ENCODE data around the gene ARFGEF3. TPM values are rescaled to one million over a fixed set of nuclear protein-coding genes. Genes with fewer than 3 reads are reported as not detected.

ARFGEF3 gene
- total and polyA plus RNA-seq, 2 donors (not counting 1 experiment from before 2014, with no cell fraction given) = not detected

GRCh38 chr6:138267971-138268895 lies 106.5 kb downstream of the ARFGEF3 start:
- DNase-seq (no peak), ATAC-seq (ENCODE audit: low read depth) (no peak)
- no peak overlapping the region for H3K4me3 ChIP-seq (ENCODE audit: control extremely low read depth in 1 of 5, extremely low read depth in 1 of 5, insufficient read depth in 1 of 5, low read depth in 2 of 5, low read length in 4 of 5)
- no peak overlapping the region for H3K4me2 ChIP-seq (replicated peaks; ENCODE audit: low read depth, low read length, poor library complexity, severe bottlenecking)
- WGBS (ENCODE audit: insufficient coverage) = 91% methylated on average over 9 of the region's 11 CpGs
- H3K4me1 Mint-ChIP-seq = no peaks in the 10 kb centered on the region
- H3K27me3 ChIP-seq (replicated peaks in 1 of 4; ENCODE audit: control extremely low read depth in 1 of 4, control insufficient read depth in 3 of 4, insufficient read depth in 4 of 4, low read length in 3 of 4) = peaks cover 0 to 6% (median 2%) of the 10 kb centered on the region in 4 experiments
- H3K36me3 ChIP-seq (replicated peaks in 1 of 2; ENCODE audit: control extremely low read depth in 1 of 2, control insufficient read depth in 1 of 2, extremely low read depth in 1 of 2, insufficient read depth in 2 of 2, low read length in 1 of 2) = no peaks in the 10 kb centered on the region
- H3K9ac ChIP-seq (ENCODE audit: low read length) = no peak overlapping the region
- POLR2A ChIA-PET = no interaction called here
- no peak overlapping the region for H2AFZ ChIP-seq (ENCODE audit: insufficient read depth, low read depth, low read length, poor library complexity, severe bottlenecking)
- no peak overlapping the region for H3K4me3 Mint-ChIP-seq
- H3K27me3 Mint-ChIP-seq = peaks cover 9% of the 10 kb centered on the region
- no peak overlapping the region for H3K27ac Mint-ChIP-seq
- H3K27ac ChIP-seq (ENCODE audit: low read length in 2 of 2) = no peak overlapping the region
- intact Hi-C loops (cut with micrococcal nuclease) = no loop called here
- no peak for TF ChIP-seq CTCF (IDR thresholded peaks at IDR 0.05)
- no peak for TF ChIP-seq EZH2 (IDR thresholded peaks at IDR 0.05; ENCODE audit: borderline replicate concordance, insufficient read depth, low read depth, low read length, poor library complexity, severe bottlenecking)
- H3K79me2 ChIP-seq (ENCODE audit: control insufficient read depth, insufficient read depth, low read length) = no peaks in the 10 kb centered on the region
- no peaks in the 10 kb centered on the region for H4K20me1 ChIP-seq (ENCODE audit: control insufficient read depth, insufficient read depth, low read length, poor library complexity, severe bottlenecking)
- no peaks in the 10 kb centered on the region for H3K9me3 ChIP-seq (ENCODE audit: control extremely low read depth in 1 of 3, control insufficient read depth in 2 of 3, insufficient read depth in 1 of 3, low read length in 2 of 3)
- H3K9me3 Mint-ChIP-seq (ENCODE audit: insufficient read depth) = no peaks in the 10 kb centered on the region
- H3K4me1 ChIP-seq (ENCODE audit: control insufficient read depth in 2 of 2, insufficient read depth in 2 of 2, low read length in 2 of 2) = no peaks in the 10 kb centered on the region
- CTCF ChIA-PET = interaction anchor here (0.6 kb wide), 1 partner anchor 482 kb away, joined by 4 read pairs; no protein-coding TSS in a partner anchor

GRCh38 chr6:138271451-138271850 lies 109.7 kb downstream of the ARFGEF3 start:
- no peaks in the 10 kb centered on the region for H3K4me1 ChIP-seq (ENCODE audit: control insufficient read depth in 2 of 2, insufficient read depth in 2 of 2, low read length in 2 of 2)
- ChIA-PET CTCF (no interaction called here), POLR2A (no interaction called here)
- H3K4me3 ChIP-seq (ENCODE audit: control extremely low read depth in 1 of 5, extremely low read depth in 1 of 5, insufficient read depth in 1 of 5, low read depth in 2 of 5, low read length in 4 of 5) = no peak overlapping the region
- Mint-ChIP-seq H3K4me3 (no peak overlapping the region), H3K9me3 (ENCODE audit: insufficient read depth) (no peaks in the 10 kb centered on the region), H3K27ac (no peak overlapping the region), H3K4me1 (no peaks in the 10 kb centered on the region), H3K27me3 (peaks cover 9% of the 10 kb centered on the region)
- no peak overlapping the region for H3K4me2 ChIP-seq (replicated peaks; ENCODE audit: low read depth, low read length, poor library complexity, severe bottlenecking)
- no peaks in the 10 kb centered on the region for H3K36me3 ChIP-seq (replicated peaks in 1 of 2; ENCODE audit: control extremely low read depth in 1 of 2, control insufficient read depth in 1 of 2, extremely low read depth in 1 of 2, insufficient read depth in 2 of 2, low read length in 1 of 2)
- no peak overlapping the region for H3K9ac ChIP-seq (ENCODE audit: low read length)
- H2AFZ ChIP-seq (ENCODE audit: insufficient read depth, low read depth, low read length, poor library complexity, severe bottlenecking) = no peak overlapping the region
- no CpG with 5 or more reads among the region's 1 CpG for WGBS (ENCODE audit: insufficient coverage)
- intact Hi-C loops (cut with micrococcal nuclease) = no loop called here
- no peak for TF ChIP-seq CTCF (IDR thresholded peaks at IDR 0.05)
- TF ChIP-seq EZH2 (IDR thresholded peaks at IDR 0.05; ENCODE audit: borderline replicate concordance, insufficient read depth, low read depth, low read length, poor library complexity, severe bottlenecking) = no peak
- peaks cover 0 to 3% (median 1%) of the 10 kb centered on the region in 4 experiments for H3K27me3 ChIP-seq (replicated peaks in 1 of 4; ENCODE audit: control extremely low read depth in 1 of 4, control insufficient read depth in 3 of 4, insufficient read depth in 4 of 4, low read length in 3 of 4)
- no peak for ATAC-seq (ENCODE audit: low read depth)
- no peak overlapping the region for H3K27ac ChIP-seq (ENCODE audit: low read length in 2 of 2)
- no peaks in the 10 kb centered on the region for H3K79me2 ChIP-seq (ENCODE audit: control insufficient read depth, insufficient read depth, low read length)
- no peaks in the 10 kb centered on the region for H3K9me3 ChIP-seq (ENCODE audit: control extremely low read depth in 1 of 3, control insufficient read depth in 2 of 3, insufficient read depth in 1 of 3, low read length in 2 of 3)
- no peaks in the 10 kb centered on the region for H4K20me1 ChIP-seq (ENCODE audit: control insufficient read depth, insufficient read depth, low read length, poor library complexity, severe bottlenecking)
- DNase-seq = no peak
